Astrocyte (in vitro differentiated cells and primary cell): Measurements from ENCODE around the gene ZNF222. TPM values are rescaled to one million over a fixed set of nuclear protein-coding genes. Genes with fewer than 3 reads are reported as not detected.

ENCODE experiments used
- DNase-seq: peaks from one replicate; pipeline ENCODE4 v3.0.0-alpha.2; 2010; ENCODE audit warnings: low read depth
- FAIRE-seq: peaks from 2 replicates; lab custom pipeline; 2011; peaks lifted over from hg19 to GRCh38; lab: Jason Lieb, UNC
- H2AFZ ChIP-seq: 2 replicates; pipeline ENCODE4 v1.6.0; 2012; ENCODE audit warnings: low read depth, low read length, inconsistent platforms
- H3K27ac ChIP-seq: 2 replicates; pipeline ENCODE4 v1.5.1; 2011; ENCODE audit warnings: low read depth, low read length, inconsistent platforms
- H3K27me3 ChIP-seq: 2 replicates; pipeline ENCODE4 v1.6.0; 2011; ENCODE audit warnings: low read length, inconsistent platforms; ENCODE audit not compliant: insufficient read depth
- H3K36me3 ChIP-seq: 2 replicates; pipeline ENCODE4 v1.5.1; 2011; ENCODE audit warnings: low read length, inconsistent platforms; ENCODE audit not compliant: insufficient read depth
- H3K4me1 ChIP-seq: 2 replicates; pipeline ENCODE4 v1.5.1; 2011; ENCODE audit warnings: low read length, inconsistent platforms; ENCODE audit not compliant: insufficient read depth
- H3K4me2 ChIP-seq: 2 replicates; pipeline ENCODE4 v1.6.0; 2012; ENCODE audit warnings: low read length, inconsistent platforms
- H3K4me3 ChIP-seq: 2 replicates; pipeline ENCODE4 v1.5.1; 2011; ENCODE audit warnings: low read depth, mild to moderate bottlenecking, low read length, inconsistent platforms; ENCODE audit not compliant: insufficient read depth
- H3K79me2 ChIP-seq: 2 replicates; pipeline ENCODE4 v1.6.0; 2012; ENCODE audit warnings: mild to moderate bottlenecking, low read length, inconsistent platforms; ENCODE audit not compliant: insufficient read depth
- H3K9ac ChIP-seq: 2 replicates; pipeline ENCODE4 v1.6.0; 2012; ENCODE audit warnings: mild to moderate bottlenecking, low read length, inconsistent platforms
- H3K9me3 ChIP-seq: 2 replicates; pipeline ENCODE4 v1.5.1; 2012; ENCODE audit warnings: low read depth, mild to moderate bottlenecking, low read length, inconsistent platforms; ENCODE audit not compliant: insufficient read depth
- H4K20me1 ChIP-seq: 2 replicates; pipeline ENCODE4 v1.6.0; 2012; ENCODE audit warnings: low read length, inconsistent platforms; ENCODE audit not compliant: insufficient read depth
- H3K27ac Mint-ChIP-seq: one replicate; pipeline ENCODE4 v1.8.0; 2021; ENCODE audit warnings: mild to moderate bottlenecking, mixed read lengths; ENCODE audit not compliant: unreplicated experiment
- H3K27me3 Mint-ChIP-seq: one replicate; pipeline ENCODE4 v1.8.0; 2021; ENCODE audit warnings: low read depth, mixed read lengths; ENCODE audit not compliant: unreplicated experiment
- H3K36me3 Mint-ChIP-seq: one replicate; pipeline ENCODE4 v1.8.0; 2021; ENCODE audit warnings: low read depth, mixed read lengths; ENCODE audit not compliant: unreplicated experiment
- H3K4me1 Mint-ChIP-seq: one replicate; pipeline ENCODE4 v1.8.0; 2021; ENCODE audit warnings: low read depth, mixed read lengths; ENCODE audit not compliant: unreplicated experiment
- H3K4me3 Mint-ChIP-seq: one replicate; pipeline ENCODE4 v1.8.0; 2021; ENCODE audit warnings: mild to moderate bottlenecking, moderate library complexity, mixed read lengths; ENCODE audit not compliant: unreplicated experiment
- H3K9me3 Mint-ChIP-seq: one replicate; pipeline ENCODE4 v1.8.0; 2021; ENCODE audit warnings: mild to moderate bottlenecking, mixed read lengths; ENCODE audit not compliant: unreplicated experiment
- EZH2 ChIP-seq: IDR thresholded peaks from 2 replicates; pipeline ENCODE4 v1.6.1; 2012; ENCODE audit warnings: mild to moderate bottlenecking, low read length, inconsistent platforms; ENCODE audit not compliant: insufficient read depth
- total RNA-seq: library from RNA; stranded (reverse); gene quantifications from 2 replicates; pipeline ENCODE4 v1.2.1, GENCODE V29; 2021
- TF ChIP-seq, protein P1 (sequence below): IDR thresholded peaks from 2 replicates; pipeline ENCODE4 v1.5.1; 2011; ENCODE audit warnings: low read depth, mild to moderate bottlenecking, inconsistent platforms, low read length, moderate library complexity; ENCODE audit not compliant: insufficient read depth

The ZNF222 gene
- total RNA-seq, 1 donor from 2014 or later: 5.5 TPM

DNA sequence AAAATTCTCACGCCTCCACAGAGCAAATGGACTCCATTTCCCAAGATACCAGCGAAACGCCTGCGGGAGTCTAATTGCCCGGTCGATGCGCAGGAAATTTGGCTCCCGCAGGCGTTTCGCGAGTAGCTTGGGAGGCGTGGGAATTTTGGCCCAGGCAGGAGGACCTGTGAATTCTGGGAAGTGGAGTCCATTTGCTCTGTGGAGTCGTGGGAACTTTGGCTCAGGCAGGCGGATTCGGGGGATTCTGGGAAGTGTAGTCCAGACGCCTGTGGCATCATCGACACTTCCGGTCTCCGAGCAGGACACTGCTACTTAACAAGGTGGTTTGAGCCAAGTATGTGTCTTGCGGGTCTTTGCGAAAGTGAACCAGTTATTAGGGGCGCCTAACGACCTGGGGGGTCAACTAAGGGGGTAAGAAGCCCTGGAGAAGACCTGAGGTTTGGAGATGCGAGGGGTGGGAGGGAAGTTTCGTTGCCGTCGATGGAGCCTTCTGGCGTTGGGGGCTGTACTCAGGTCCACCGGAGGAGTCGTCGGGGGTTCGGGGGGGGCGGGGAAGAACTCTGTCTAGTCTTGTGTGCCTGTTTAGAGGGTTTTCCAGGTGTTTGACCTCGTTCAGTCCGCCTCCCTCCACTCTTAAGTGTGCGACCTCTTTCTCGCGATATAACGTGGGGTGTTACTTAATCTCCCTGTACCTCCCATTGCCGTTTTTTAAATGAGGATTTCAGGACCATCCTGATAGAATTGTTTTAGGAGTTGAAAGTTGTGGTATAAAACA is 41.1 kb upstream of the ZNF222 start, which contains the start of gene ZNF155:
Gene ZNF155 (plus strand): TSS at position 277 of the 775 bp plus-strand sequence. CDS start 4,356 bp downstream, outside the sequence.
- no peaks in the 10 kb centered on the region for H3K27me3 Mint-ChIP-seq
- DNase-seq: peak; percentile 97

DNA sequence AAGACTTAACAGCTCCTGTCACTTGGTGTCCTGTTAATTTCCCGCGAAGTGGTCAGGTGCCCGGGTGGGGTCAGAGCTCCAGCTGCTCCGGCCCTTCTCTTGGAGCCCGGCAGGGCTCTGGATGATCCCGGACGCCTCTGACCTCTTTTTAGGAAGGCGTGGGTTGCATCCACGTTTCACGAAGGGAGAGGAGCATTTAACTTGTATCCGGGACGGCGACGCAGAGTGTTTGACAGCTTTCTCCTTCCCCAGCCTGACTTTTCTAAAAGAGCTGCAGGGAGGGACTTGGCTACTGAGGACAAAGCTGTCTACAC is 40.5 kb upstream of the ZNF222 start:
- Mint-ChIP-seq H3K27ac (no peak overlapping the region), H3K36me3 (peaks cover 11% of the 10 kb centered on the region), H3K9me3 (no peaks in the 10 kb centered on the region)

More for the DNA sequence above, 41.1 kb upstream of the ZNF222 start, which contains the start of gene ZNF155:
- Histone ChIP-seq H3K4me3 (peak within 1 kb of the TSS; percentile 100), H4K20me1 (no peaks in the 10 kb centered on the region), H2AFZ (peak within 1 kb of the TSS; percentile 100), H3K27me3 (no peaks in the 10 kb centered on the region), H3K4me1 (peaks cover 7% of the 10 kb centered on the region), H3K9ac (peak within 1 kb of the TSS; percentile 90), H3K4me2 (peak within 1 kb of the TSS; percentile 96), H3K9me3 (no peaks in the 10 kb centered on the region), H3K36me3 (peaks cover 5% of the 10 kb centered on the region), H3K79me2 (peaks cover 18% of the 10 kb centered on the region), H3K27ac (peak within 1 kb of the TSS; percentile 74)
- peak; percentile 93 for FAIRE-seq
- peak within 1 kb of the TSS; percentile 96 for H3K27ac Mint-ChIP-seq
- H3K9me3 Mint-ChIP-seq: no peaks in the 10 kb centered on the region
- no peak for TF ChIP-seq EZH2
- TF ChIP-seq, protein P1, sequence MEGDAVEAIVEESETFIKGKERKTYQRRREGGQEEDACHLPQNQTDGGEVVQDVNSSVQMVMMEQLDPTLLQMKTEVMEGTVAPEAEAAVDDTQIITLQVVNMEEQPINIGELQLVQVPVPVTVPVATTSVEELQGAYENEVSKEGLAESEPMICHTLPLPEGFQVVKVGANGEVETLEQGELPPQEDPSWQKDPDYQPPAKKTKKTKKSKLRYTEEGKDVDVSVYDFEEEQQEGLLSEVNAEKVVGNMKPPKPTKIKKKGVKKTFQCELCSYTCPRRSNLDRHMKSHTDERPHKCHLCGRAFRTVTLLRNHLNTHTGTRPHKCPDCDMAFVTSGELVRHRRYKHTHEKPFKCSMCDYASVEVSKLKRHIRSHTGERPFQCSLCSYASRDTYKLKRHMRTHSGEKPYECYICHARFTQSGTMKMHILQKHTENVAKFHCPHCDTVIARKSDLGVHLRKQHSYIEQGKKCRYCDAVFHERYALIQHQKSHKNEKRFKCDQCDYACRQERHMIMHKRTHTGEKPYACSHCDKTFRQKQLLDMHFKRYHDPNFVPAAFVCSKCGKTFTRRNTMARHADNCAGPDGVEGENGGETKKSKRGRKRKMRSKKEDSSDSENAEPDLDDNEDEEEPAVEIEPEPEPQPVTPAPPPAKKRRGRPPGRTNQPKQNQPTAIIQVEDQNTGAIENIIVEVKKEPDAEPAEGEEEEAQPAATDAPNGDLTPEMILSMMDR: no peak
- peak within 1 kb of the TSS; percentile 99 for H3K4me3 Mint-ChIP-seq
- H3K4me1 Mint-ChIP-seq: no peaks in the 10 kb centered on the region
- peaks cover 6% of the 10 kb centered on the region for H3K36me3 Mint-ChIP-seq

More for the DNA sequence above, 40.5 kb upstream of the ZNF222 start:
- Histone ChIP-seq H3K4me2 (peak overlapping the region; percentile 96), H3K9ac (peak overlapping the region; percentile 90), H2AFZ (peak overlapping the region; percentile 100), H3K4me1 (peaks cover 7% of the 10 kb centered on the region), H3K4me3 (peak overlapping the region; percentile 100), H3K9me3 (no peaks in the 10 kb centered on the region), H4K20me1 (no peaks in the 10 kb centered on the region), H3K79me2 (peaks cover 18% of the 10 kb centered on the region), H3K27ac (peak overlapping the region; percentile 74), H3K27me3 (no peaks in the 10 kb centered on the region), H3K36me3 (peaks cover 10% of the 10 kb centered on the region)
- no peaks in the 10 kb centered on the region for H3K4me1 Mint-ChIP-seq
- peak overlapping the region; percentile 99 for H3K4me3 Mint-ChIP-seq
- no peaks in the 10 kb centered on the region for H3K27me3 Mint-ChIP-seq
- FAIRE-seq (no peak), DNase-seq (peak; percentile 8)
- TF ChIP-seq, protein P1: no peak
- TF ChIP-seq EZH2: no peak
